ENCODE measurements around the gene PDGFD.

PDGFD gene

GRCh38 chr11:104142698-104143097 is 21.2 kb downstream of the PDGFD start:
- TF ChIP-seq TAF1 (IDR thresholded peaks at IDR 0.05; ENCODE audit: borderline replicate concordance, low read depth, low read length) (no peak), POLR2A (IDR thresholded peaks at IDR 0.05; ENCODE audit: low read depth, low read length) (no peak), POLR2AphosphoS5 (IDR thresholded peaks at IDR 0.05; ENCODE audit: low read depth, low read length) (no peak)
- FAIRE-seq (peak; percentile 74), DNase-seq (ENCODE audit: insufficient read length) (no peak)

GRCh38 chr11:104136861-104137260 is 27.1 kb downstream of the PDGFD start:
- TF ChIP-seq POLR2AphosphoS5 (IDR thresholded peaks at IDR 0.05; ENCODE audit: low read depth, low read length) (no peak), POLR2A (IDR thresholded peaks at IDR 0.05; ENCODE audit: low read depth, low read length) (no peak), TAF1 (IDR thresholded peaks at IDR 0.05; ENCODE audit: borderline replicate concordance, low read depth, low read length) (no peak)
- DNase-seq (ENCODE audit: insufficient read length) (no peak), FAIRE-seq (no peak)

- no peak for DNase-seq (ENCODE audit: insufficient read length)
- no peak for TF ChIP-seq POLR2AphosphoS5 (IDR thresholded peaks at IDR 0.05; ENCODE audit: low read depth, low read length)
- no peak for TF ChIP-seq POLR2A (IDR thresholded peaks at IDR 0.05; ENCODE audit: low read depth, low read length)
- no peak for TF ChIP-seq TAF1 (IDR thresholded peaks at IDR 0.05; ENCODE audit: borderline replicate concordance, low read depth, low read length)
- peak; percentile 14 for FAIRE-seq
These were observed 29.2 kb downstream of the PDGFD start for GRCh38 chr11:104134745-104135144.

GRCh38 chr11:104130161-104130560 is 33.8 kb downstream of the PDGFD start:
- no peak for FAIRE-seq
- TF ChIP-seq POLR2A (IDR thresholded peaks at IDR 0.05; ENCODE audit: low read depth, low read length): no peak
- no peak for DNase-seq (ENCODE audit: insufficient read length)

GRCh38 chr11:104129145-104129544 is 34.8 kb downstream of the PDGFD start:
- no peak for DNase-seq (ENCODE audit: insufficient read length)
- FAIRE-seq: no peak
- no peak for TF ChIP-seq TAF1 (IDR thresholded peaks at IDR 0.05; ENCODE audit: borderline replicate concordance, low read depth, low read length)
- TF ChIP-seq POLR2A (IDR thresholded peaks at IDR 0.05; ENCODE audit: low read depth, low read length): no peak
- TF ChIP-seq POLR2AphosphoS5 (IDR thresholded peaks at IDR 0.05; ENCODE audit: low read depth, low read length): no peak

- DNase-seq (ENCODE audit: insufficient read length) (no peak), FAIRE-seq (no peak)
- TF ChIP-seq POLR2A (IDR thresholded peaks at IDR 0.05; ENCODE audit: low read depth, low read length): no peak
These were observed 36.1 kb downstream of the PDGFD start for GRCh38 chr11:104127828-104128227.

- no peak for FAIRE-seq
- no peak for DNase-seq (ENCODE audit: insufficient read length)
- no peak for TF ChIP-seq TAF1 (IDR thresholded peaks at IDR 0.05; ENCODE audit: borderline replicate concordance, low read depth, low read length)
- TF ChIP-seq POLR2A (IDR thresholded peaks at IDR 0.05; ENCODE audit: low read depth, low read length): no peak
- no peak for TF ChIP-seq POLR2AphosphoS5 (IDR thresholded peaks at IDR 0.05; ENCODE audit: low read depth, low read length)
These were observed 37.5 kb downstream of the PDGFD start for GRCh38 chr11:104126464-104126863.

GRCh38 chr11:104124979-104125378 is 39.0 kb downstream of the PDGFD start:
- DNase-seq (ENCODE audit: insufficient read length) (no peak), FAIRE-seq (no peak)
- TF ChIP-seq POLR2A (IDR thresholded peaks at IDR 0.05; ENCODE audit: low read depth, low read length): no peak
- no peak for TF ChIP-seq POLR2AphosphoS5 (IDR thresholded peaks at IDR 0.05; ENCODE audit: low read depth, low read length)
- TF ChIP-seq TAF1 (IDR thresholded peaks at IDR 0.05; ENCODE audit: borderline replicate concordance, low read depth, low read length): no peak

GRCh38 chr11:104122836-104123235 is 41.1 kb downstream of the PDGFD start:
- FAIRE-seq (no peak), DNase-seq (ENCODE audit: insufficient read length) (no peak)
- TF ChIP-seq POLR2AphosphoS5 (IDR thresholded peaks at IDR 0.05; ENCODE audit: low read depth, low read length) (no peak), POLR2A (IDR thresholded peaks at IDR 0.05; ENCODE audit: low read depth, low read length) (no peak), TAF1 (IDR thresholded peaks at IDR 0.05; ENCODE audit: borderline replicate concordance, low read depth, low read length) (no peak)

- DNase-seq (ENCODE audit: insufficient read length) (no peak), FAIRE-seq (peak; percentile 30)
- TF ChIP-seq TAF1 (IDR thresholded peaks at IDR 0.05; ENCODE audit: borderline replicate concordance, low read depth, low read length) (no peak), POLR2AphosphoS5 (IDR thresholded peaks at IDR 0.05; ENCODE audit: low read depth, low read length) (no peak), POLR2A (IDR thresholded peaks at IDR 0.05; ENCODE audit: low read depth, low read length) (no peak)
These were observed 41.8 kb downstream of the PDGFD start for GRCh38 chr11:104122011-104122635.

GRCh38 chr11:104120493-104121137 is 43.3 kb downstream of the PDGFD start:
- TF ChIP-seq POLR2AphosphoS5 (IDR thresholded peaks at IDR 0.05; ENCODE audit: low read depth, low read length) (no peak), POLR2A (IDR thresholded peaks at IDR 0.05; ENCODE audit: low read depth, low read length) (no peak), TAF1 (IDR thresholded peaks at IDR 0.05; ENCODE audit: borderline replicate concordance, low read depth, low read length) (no peak)
- DNase-seq (ENCODE audit: insufficient read length) (no peak), FAIRE-seq (peak; percentile 14)

GRCh38 chr11:104118105-104118744 is 45.7 kb downstream of the PDGFD start:
- DNase-seq (ENCODE audit: insufficient read length): no peak
- FAIRE-seq: peak; percentile 38
- TF ChIP-seq POLR2A (IDR thresholded peaks at IDR 0.05; ENCODE audit: low read depth, low read length) (no peak), TAF1 (IDR thresholded peaks at IDR 0.05; ENCODE audit: borderline replicate concordance, low read depth, low read length) (no peak), POLR2AphosphoS5 (IDR thresholded peaks at IDR 0.05; ENCODE audit: low read depth, low read length) (no peak)

All from GM12892 (cell line).